Kidney epithelial cell (primary cell): ENCODE measurements around the gene LAMP5. TPM values are rescaled to one million over a fixed set of nuclear protein-coding genes. Genes with fewer than 3 reads are reported as not detected.

Experiments
- DNase-seq: peaks from one replicate; pipeline ENCODE4 v3.0.0-alpha.2; 2010; ENCODE audit warnings: low read depth
- H3K27me3 ChIP-seq: 2 replicates; pipeline ENCODE4 v1.6.0; 2011; ENCODE audit warnings: low read length; ENCODE audit not compliant: control insufficient read depth, insufficient read depth
- H3K36me3 ChIP-seq: 2 replicates; pipeline ENCODE4 v1.5.1; 2011; ENCODE audit warnings: low read length; ENCODE audit not compliant: control insufficient read depth, insufficient read depth
- H3K4me3 ChIP-seq: 2 replicates; pipeline ENCODE4 v1.5.1; 2011; ENCODE audit warnings: low read depth, mild to moderate bottlenecking, control low read depth, low read length
- total RNA-seq: library from RNA; depleted of rRNA; stranded (reverse); fragments of >200 nt; gene quantifications from 2 replicates; pipeline ENCODE4 v1.2.3, GENCODE V29; 2015
- TF ChIP-seq, protein P1 (sequence below): IDR thresholded peaks from 2 replicates; pipeline ENCODE4 v1.5.1; 2011; ENCODE audit warnings: mild to moderate bottlenecking, moderate library complexity, low read length, control low read depth, inconsistent platforms; ENCODE audit not compliant: insufficient read depth, poor library complexity, severe bottlenecking

The LAMP5 gene
- total RNA-seq, 1 donor from 2014 or later, result 1.9 TPM

DNA sequence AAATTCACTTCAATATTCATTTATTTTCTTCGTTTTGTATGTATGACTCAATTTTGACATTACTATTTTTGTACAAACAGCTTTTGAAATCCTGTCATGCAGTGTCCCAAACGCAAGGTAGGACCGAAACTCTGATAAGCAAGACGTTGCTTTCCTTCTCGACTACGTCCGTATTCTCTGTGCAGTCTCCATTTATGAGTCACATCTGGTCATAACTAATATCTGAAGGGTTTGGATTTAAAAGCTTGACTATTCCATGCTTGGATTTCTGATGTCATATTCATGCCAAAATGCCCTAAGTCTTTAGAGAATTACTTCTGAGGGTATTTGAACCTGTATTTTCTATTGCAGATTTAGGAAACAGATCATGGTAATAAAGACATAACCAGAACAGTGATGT, 37.8 kb upstream of the LAMP5 start:
- TF ChIP-seq, protein P1, sequence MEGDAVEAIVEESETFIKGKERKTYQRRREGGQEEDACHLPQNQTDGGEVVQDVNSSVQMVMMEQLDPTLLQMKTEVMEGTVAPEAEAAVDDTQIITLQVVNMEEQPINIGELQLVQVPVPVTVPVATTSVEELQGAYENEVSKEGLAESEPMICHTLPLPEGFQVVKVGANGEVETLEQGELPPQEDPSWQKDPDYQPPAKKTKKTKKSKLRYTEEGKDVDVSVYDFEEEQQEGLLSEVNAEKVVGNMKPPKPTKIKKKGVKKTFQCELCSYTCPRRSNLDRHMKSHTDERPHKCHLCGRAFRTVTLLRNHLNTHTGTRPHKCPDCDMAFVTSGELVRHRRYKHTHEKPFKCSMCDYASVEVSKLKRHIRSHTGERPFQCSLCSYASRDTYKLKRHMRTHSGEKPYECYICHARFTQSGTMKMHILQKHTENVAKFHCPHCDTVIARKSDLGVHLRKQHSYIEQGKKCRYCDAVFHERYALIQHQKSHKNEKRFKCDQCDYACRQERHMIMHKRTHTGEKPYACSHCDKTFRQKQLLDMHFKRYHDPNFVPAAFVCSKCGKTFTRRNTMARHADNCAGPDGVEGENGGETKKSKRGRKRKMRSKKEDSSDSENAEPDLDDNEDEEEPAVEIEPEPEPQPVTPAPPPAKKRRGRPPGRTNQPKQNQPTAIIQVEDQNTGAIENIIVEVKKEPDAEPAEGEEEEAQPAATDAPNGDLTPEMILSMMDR, result no peak
- no peak overlapping the region for H3K4me3 ChIP-seq
- H3K27me3 ChIP-seq, result no peaks in the 10 kb centered on the region
- H3K36me3 ChIP-seq, result no peaks in the 10 kb centered on the region
- no peak for DNase-seq

DNA sequence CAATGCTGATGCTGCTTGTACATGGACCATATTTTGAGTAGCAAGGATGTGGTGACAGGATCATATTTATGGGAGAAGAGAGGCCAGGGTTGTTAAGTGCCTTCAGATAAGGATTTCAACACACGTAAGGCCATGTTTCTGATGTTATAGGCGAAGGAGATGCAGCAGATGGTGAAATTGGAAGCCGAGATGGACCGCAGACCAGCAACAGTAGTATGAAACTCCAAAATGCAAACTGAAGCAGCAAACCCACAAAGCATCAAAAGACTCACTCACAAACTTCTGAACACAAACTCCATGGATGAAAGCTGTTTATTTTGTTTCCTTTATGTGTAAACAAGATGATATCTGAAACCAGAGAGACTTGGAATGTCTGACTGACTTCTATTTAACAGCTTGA, 35.6 kb upstream of the LAMP5 start:
- H3K36me3 ChIP-seq, result no peaks in the 10 kb centered on the region
- TF ChIP-seq, protein P1, result no peak
- no peak for DNase-seq
- H3K27me3 ChIP-seq, result no peaks in the 10 kb centered on the region
- no peak overlapping the region for H3K4me3 ChIP-seq

DNA sequence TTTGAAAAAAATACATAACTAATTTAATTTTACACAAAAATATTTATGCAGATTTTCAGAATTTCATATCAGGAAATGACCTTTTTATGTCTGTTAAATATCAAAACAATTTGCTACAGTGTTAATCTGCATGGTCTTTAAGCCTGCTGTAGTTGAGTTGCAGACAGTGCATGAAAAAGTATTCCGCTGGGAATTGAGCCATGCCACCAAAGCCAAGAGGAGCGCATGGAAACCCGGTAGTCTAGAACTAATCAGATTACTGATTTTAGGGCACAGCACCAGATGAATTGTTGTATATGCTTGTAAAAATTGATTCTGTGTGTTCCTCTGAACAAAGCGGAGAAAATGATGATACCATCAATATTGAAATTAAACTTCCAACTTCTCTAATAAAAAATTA, 34.3 kb upstream of the LAMP5 start:
- DNase-seq, result no peak
- H3K4me3 ChIP-seq, result no peak overlapping the region
- TF ChIP-seq, protein P1, result no peak
- H3K27me3 ChIP-seq, result no peaks in the 10 kb centered on the region
- H3K36me3 ChIP-seq, result no peaks in the 10 kb centered on the region

DNA sequence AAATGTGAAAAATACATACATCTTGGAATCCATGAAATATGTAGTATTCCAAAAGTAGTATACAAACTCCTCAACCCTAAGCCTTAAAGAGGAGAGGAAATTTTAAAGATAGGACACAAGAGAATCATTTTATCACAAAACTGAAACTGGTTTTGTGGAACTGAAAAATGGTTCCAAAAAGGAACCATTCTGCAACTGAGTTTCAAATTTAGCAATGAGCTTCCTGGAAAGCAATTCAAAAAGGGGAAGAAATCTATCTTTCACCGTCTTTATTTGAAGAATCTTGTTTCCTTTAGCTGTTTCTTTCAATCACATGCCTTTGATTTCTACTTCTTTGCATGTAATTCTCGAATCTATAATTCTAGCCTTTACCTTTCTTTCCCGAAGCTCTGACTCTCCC, 32.2 kb upstream of the LAMP5 start:
- TF ChIP-seq, protein P1, result no peak
- no peak for DNase-seq
- H3K4me3 ChIP-seq, result no peak overlapping the region
- no peaks in the 10 kb centered on the region for H3K36me3 ChIP-seq
- no peaks in the 10 kb centered on the region for H3K27me3 ChIP-seq

DNA sequence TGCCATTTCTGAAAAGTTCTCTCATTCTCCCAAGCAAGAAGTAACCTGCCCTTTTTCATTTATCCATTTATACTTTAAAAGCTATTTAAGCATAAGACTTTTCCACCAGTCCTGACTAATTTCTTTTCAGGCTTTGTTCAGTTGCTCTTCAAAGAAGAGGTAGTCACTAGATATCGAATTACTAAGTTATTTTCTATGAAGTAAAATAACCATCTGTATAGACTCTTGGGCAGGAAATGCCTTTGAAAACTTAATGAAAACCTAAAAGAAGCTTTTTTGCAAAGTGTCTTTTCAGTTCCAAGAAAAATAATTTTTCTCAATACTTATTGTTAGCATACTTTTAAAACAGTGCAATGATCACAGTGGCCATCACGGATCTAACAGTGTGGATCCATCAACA, 31.3 kb upstream of the LAMP5 start:
- DNase-seq, result no peak
- Histone ChIP-seq H3K4me3 (no peak overlapping the region), H3K36me3 (no peaks in the 10 kb centered on the region), H3K27me3 (no peaks in the 10 kb centered on the region)
- TF ChIP-seq, protein P1, result no peak

DNA sequence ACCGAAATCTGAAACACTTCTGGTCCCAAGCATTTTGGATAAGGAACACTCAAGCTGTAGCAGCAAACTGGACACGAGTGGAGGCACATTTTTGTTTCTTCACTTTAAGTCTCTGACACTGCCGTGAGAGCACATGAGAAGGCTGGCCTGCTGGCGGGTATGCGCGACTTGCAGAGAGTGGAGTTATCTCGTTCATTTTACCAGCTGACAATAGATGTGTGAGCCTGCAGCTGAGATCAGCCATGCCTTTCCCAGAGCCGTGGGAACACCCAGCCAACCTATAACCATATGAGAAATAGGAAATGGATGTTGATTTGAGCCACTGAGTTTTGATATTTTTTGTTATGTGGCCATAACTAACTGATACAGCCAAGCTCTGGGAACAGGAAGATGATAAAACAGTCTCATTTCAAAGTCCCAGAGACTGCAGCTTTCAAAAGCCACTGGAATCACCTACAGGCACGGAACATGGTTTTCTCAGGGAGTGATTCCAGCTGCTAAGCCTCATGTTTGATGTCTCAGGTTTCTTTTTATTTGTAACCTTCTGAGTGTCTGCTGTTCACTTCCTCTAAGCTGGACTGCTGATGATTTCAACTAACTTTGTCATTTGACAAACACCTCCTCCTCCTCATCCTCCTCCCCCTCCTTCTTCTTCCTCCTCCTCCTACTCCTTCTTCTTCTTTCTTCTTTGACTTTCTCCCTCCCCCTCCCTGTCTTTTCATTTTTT, 28.6 kb upstream of the LAMP5 start:
- Histone ChIP-seq H3K27me3 (no peaks in the 10 kb centered on the region), H3K36me3 (no peaks in the 10 kb centered on the region), H3K4me3 (no peak overlapping the region)
- TF ChIP-seq, protein P1, result no peak
- no peak for DNase-seq
